Stomach (tissue), 4 donors: ENCODE data around the gene IFITM10.

ENCODE experiments used
- EP300 ChIP-seq: sonication (generic); formaldehyde crosslinking; IDR thresholded peaks from one replicate; pipeline ENCODE4 v1.6.1; 2017; ENCODE audit warnings: antibody characterized with exemption
- POLR2A ChIP-seq, 4 donors: fragments of 450-650 bp; IDR thresholded peaks; one replicate each; pipeline ENCODE4 v1.6.1; 2016; ENCODE audit warnings: antibody characterized with exemption in 4 of 4, control low read depth in 2 of 4, mild to moderate bottlenecking in 1 of 4, moderate library complexity in 1 of 4
- POLR2AphosphoS5 ChIP-seq, 3 donors: sonication (generic); formaldehyde crosslinking; IDR thresholded peaks; one replicate each; pipeline ENCODE4 v1.6.1; 2016; ENCODE audit warnings: antibody characterized with exemption in 3 of 3
- TF ChIP-seq, protein P1 (sequence below), 7 experiments: fragments of 450-650 bp in 4 of 7; fragments of 200-600 bp in 3 of 7; sonication (generic) in 3 of 7; IDR thresholded peaks; one replicate each; pipeline ENCODE4 v1.5.1; 2016 to 2019; ENCODE audit warnings: antibody characterized with exemption in 7 of 7, control low read depth in 2 of 7, mild to moderate bottlenecking in 1 of 7

DNA sequence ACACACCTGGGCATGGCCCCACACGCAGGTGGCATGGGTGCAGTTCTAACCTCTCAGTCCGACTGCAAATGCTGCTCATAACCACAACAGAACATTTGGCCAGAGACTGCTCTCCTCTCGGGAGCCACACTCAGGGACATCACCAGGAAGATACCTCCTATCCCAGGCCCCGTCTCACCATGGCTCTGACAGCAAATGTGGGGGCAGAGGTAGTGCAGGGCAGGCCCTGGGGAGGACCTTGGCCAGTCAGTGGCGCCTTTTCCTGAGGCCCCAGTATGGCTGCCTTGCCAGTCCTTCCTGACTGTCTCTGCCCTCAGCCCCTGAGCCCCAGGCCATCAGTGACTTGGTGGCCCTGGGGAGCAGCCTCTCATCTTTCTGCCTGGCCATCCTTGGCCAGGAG lies 50.6 kb downstream of the IFITM10 start:
- TF ChIP-seq, protein P1, sequence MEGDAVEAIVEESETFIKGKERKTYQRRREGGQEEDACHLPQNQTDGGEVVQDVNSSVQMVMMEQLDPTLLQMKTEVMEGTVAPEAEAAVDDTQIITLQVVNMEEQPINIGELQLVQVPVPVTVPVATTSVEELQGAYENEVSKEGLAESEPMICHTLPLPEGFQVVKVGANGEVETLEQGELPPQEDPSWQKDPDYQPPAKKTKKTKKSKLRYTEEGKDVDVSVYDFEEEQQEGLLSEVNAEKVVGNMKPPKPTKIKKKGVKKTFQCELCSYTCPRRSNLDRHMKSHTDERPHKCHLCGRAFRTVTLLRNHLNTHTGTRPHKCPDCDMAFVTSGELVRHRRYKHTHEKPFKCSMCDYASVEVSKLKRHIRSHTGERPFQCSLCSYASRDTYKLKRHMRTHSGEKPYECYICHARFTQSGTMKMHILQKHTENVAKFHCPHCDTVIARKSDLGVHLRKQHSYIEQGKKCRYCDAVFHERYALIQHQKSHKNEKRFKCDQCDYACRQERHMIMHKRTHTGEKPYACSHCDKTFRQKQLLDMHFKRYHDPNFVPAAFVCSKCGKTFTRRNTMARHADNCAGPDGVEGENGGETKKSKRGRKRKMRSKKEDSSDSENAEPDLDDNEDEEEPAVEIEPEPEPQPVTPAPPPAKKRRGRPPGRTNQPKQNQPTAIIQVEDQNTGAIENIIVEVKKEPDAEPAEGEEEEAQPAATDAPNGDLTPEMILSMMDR (IDR thresholded peaks at IDR 0.05): no peak
- TF ChIP-seq POLR2A (IDR thresholded peaks at IDR 0.05) (no peak), POLR2AphosphoS5 (IDR thresholded peaks at IDR 0.05) (no peak), EP300 (no peak)
